Smooth muscle cell (in vitro differentiated cells): ENCODE data around the gene DIAPH2. TPM values are rescaled to one million over a fixed set of nuclear protein-coding genes. Genes with fewer than 3 reads are reported as not detected.

Source experiments
- DNase-seq: peaks from one replicate; lab custom pipeline; 2025; ENCODE audit not compliant: unreplicated experiment; lab: John Stamatoyannopoulos, UW
- H2AFZ ChIP-seq: fragments of 200-600 bp; sonication (generic); 2 replicates; pipeline ENCODE4 v1.6.0; 2016; ENCODE audit warnings: antibody characterized with exemption, low read depth, mild to moderate bottlenecking
- H3F3A ChIP-seq: fragments of 200-600 bp; sonication (generic); 2 replicates; pipeline ENCODE4 v1.6.0; 2017; ENCODE audit warnings: antibody characterized with exemption, low read depth
- H3K27ac ChIP-seq: fragments of 200-600 bp; sonication (generic); 2 replicates; pipeline ENCODE4 v1.5.1; 2016; ENCODE audit warnings: low read depth, mild to moderate bottlenecking
- H3K27me3 ChIP-seq: fragments of 200-600 bp; sonication (generic); 2 replicates; pipeline ENCODE4 v1.6.1; 2016; ENCODE audit warnings: low read depth, mild to moderate bottlenecking
- H3K36me3 ChIP-seq: fragments of 200-600 bp; sonication (generic); 2 replicates; pipeline ENCODE4 v1.5.1; 2016; ENCODE audit warnings: low read depth
- H3K4me1 ChIP-seq: fragments of 200-600 bp; sonication (generic); 2 replicates; pipeline ENCODE4 v1.5.1; 2016; ENCODE audit warnings: low read depth
- H3K4me2 ChIP-seq: fragments of 200-600 bp; sonication (generic); 2 replicates; pipeline ENCODE4 v1.6.0; 2016; ENCODE audit warnings: mild to moderate bottlenecking
- H3K4me3 ChIP-seq: fragments of 200-600 bp; sonication (generic); 2 replicates; pipeline ENCODE4 v1.5.1; 2016; ENCODE audit warnings: mild to moderate bottlenecking
- H3K79me2 ChIP-seq: fragments of 200-600 bp; sonication (generic); 2 replicates; pipeline ENCODE4 v1.6.0; 2016; ENCODE audit warnings: low read depth, mild to moderate bottlenecking
- H3K9ac ChIP-seq: fragments of 200-600 bp; sonication (generic); 2 replicates; pipeline ENCODE4 v1.6.0; 2016; ENCODE audit warnings: low read depth
- H3K9me3 ChIP-seq: fragments of 200-600 bp; sonication (generic); replicated peaks from 2 replicates; pipeline ENCODE4 v1.5.1; 2016; ENCODE audit warnings: low read depth
- H4K20me1 ChIP-seq: fragments of 200-600 bp; sonication (generic); 2 replicates; pipeline ENCODE4 v1.6.0; 2016; ENCODE audit warnings: low read depth
- CTCF ChIP-seq: fragments of 200-600 bp; sonication (generic); IDR thresholded peaks from 2 replicates; pipeline ENCODE4 v1.5.1; 2017; ENCODE audit warnings: borderline replicate concordance, mild to moderate bottlenecking, antibody characterized with exemption; ENCODE audit not compliant: insufficient read depth, poor library complexity, severe bottlenecking
- WGBS: methylation state at CpG from one replicate; pipeline ENCODE4 v1.1.7; 2016; ENCODE audit warnings: low lambda C conversion rate; 5-methylcytosine and 5-hydroxymethylcytosine counted together
- polyA plus RNA-seq: library from polyadenylated mRNA; unstranded; fragments of >200 nt; fragmentation: Nextera tagmentation; extraction: Ambion mirVana; gene quantifications from 2 replicates; pipeline ENCODE4 v1.2.1, GENCODE V29; 2016
- total RNA-seq: library from RNA; depleted of rRNA; stranded (reverse); fragments of >200 nt; gene quantifications from 2 replicates; pipeline ENCODE4 v1.2.3, GENCODE V29; 2014

The DIAPH2 gene
- total and polyA plus RNA-seq, 2 experiments from 2014 or later, result 12.8 to 19.9 TPM

GRCh38 chrX:97564496-97564895 is 879.9 kb downstream of the DIAPH2 start:
- H2AFZ ChIP-seq, result no peak overlapping the region
- H3K4me1 ChIP-seq, result peaks cover 8% of the 10 kb centered on the region
- no peak for DNase-seq
- no peaks in the 10 kb centered on the region for H3K9me3 ChIP-seq
- H4K20me1 ChIP-seq, result no peaks in the 10 kb centered on the region
- no peak for TF ChIP-seq CTCF
- H3K9ac ChIP-seq, result no peak overlapping the region
- no peaks in the 10 kb centered on the region for H3K27me3 ChIP-seq
- H3K36me3 ChIP-seq, result no peaks in the 10 kb centered on the region
- no peaks in the 10 kb centered on the region for H3K79me2 ChIP-seq
- no peak overlapping the region for H3K4me3 ChIP-seq
- H3K27ac ChIP-seq, result no peak overlapping the region
- WGBS, result 71% methylated on average over 2 of the region's 2 CpGs
- H3K4me2 ChIP-seq, result no peak overlapping the region
- no peaks in the 10 kb centered on the region for H3F3A ChIP-seq

- TF ChIP-seq CTCF, result no peak
- no peak overlapping the region for H2AFZ ChIP-seq
- DNase-seq, result no peak
These were observed 902.5 kb downstream of the DIAPH2 start for GRCh38 chrX:97587171-97587570.

DNA sequence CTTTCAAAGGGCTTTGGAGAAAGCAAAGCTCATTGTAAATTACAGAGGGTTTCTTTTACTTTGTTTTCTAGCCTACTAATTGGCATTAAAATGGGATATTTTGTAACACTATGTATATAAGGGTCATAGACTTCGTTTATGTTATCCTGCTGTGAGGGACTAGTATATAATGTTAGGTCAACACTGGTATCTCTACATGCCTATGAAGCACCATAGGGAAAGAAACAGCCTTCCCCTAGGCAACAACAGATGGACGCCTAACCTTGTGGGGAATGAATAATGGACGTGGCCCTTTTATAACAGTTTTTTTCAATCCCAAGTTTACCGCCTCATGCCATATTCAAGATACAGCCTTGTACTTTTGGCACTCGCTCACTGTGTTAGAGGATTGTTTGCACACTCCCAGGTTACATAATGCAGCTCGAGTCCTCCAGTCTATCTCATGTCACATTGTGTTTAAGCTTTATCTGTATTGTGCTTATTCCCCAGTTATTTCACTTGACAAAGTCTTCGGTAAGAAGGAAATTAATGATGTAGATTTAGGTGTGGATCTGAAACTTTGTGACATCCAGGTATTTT is 910.1 kb downstream of the DIAPH2 start:
- no peak for TF ChIP-seq CTCF
- no peaks in the 10 kb centered on the region for H3K27me3 ChIP-seq

More at GRCh38 chrX:97587171-97587570, 902.5 kb downstream of the DIAPH2 start:
- Histone ChIP-seq H3K9me3 (no peaks in the 10 kb centered on the region), H4K20me1 (no peaks in the 10 kb centered on the region), H3K27me3 (no peaks in the 10 kb centered on the region), H3K4me1 (no peaks in the 10 kb centered on the region), H3K79me2 (no peaks in the 10 kb centered on the region), H3K36me3 (no peaks in the 10 kb centered on the region), H3K4me2 (no peak overlapping the region), H3K27ac (peak overlapping the region; percentile 5), H3K4me3 (no peak overlapping the region), H3K9ac (no peak overlapping the region), H3F3A (no peaks in the 10 kb centered on the region)
- 70% methylated on average over 5 of the region's 5 CpGs for WGBS

DNA sequence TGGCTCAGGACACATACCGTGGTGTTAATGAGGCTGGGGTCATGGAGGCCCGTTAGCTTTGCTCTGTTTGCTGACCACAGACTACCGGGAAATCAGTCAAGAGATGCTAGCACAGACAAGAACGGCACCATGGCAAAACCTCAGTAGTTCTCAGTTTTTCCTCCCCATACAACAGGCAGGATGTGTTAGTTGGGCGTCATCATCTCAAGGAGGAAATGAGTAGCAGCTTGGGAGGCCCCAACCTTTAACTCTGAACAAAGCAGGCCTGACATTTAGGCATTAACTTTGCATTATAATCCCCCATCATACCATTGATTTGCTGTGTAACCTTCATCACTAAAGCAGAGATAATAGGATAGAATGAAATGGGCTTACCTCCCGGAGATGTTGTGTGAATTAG is 913.3 kb downstream of the DIAPH2 start:
- no peak overlapping the region for H3K4me3 ChIP-seq
- no peak for TF ChIP-seq CTCF
- WGBS, result 73% methylated on average over 6 of the region's 6 CpGs
- H3K9ac ChIP-seq, result no peak overlapping the region
- no peaks in the 10 kb centered on the region for H3K27me3 ChIP-seq
- no peak for DNase-seq
- no peak overlapping the region for H3K27ac ChIP-seq
- no peaks in the 10 kb centered on the region for H3K9me3 ChIP-seq
- H4K20me1 ChIP-seq, result no peaks in the 10 kb centered on the region
- peaks cover 16% of the 10 kb centered on the region for H3K4me1 ChIP-seq
- H3K4me2 ChIP-seq, result no peak overlapping the region
- no peaks in the 10 kb centered on the region for H3K36me3 ChIP-seq
- no peaks in the 10 kb centered on the region for H3K79me2 ChIP-seq
- H3F3A ChIP-seq, result no peaks in the 10 kb centered on the region
- no peak overlapping the region for H2AFZ ChIP-seq

More for the DNA sequence above, 910.1 kb downstream of the DIAPH2 start:
- Histone ChIP-seq H3K4me2 (no peak overlapping the region), H4K20me1 (no peaks in the 10 kb centered on the region), H3K4me3 (no peak overlapping the region), H3F3A (no peaks in the 10 kb centered on the region), H2AFZ (no peak overlapping the region), H3K79me2 (no peaks in the 10 kb centered on the region), H3K9ac (no peak overlapping the region), H3K27ac (no peak overlapping the region), H3K4me1 (peaks cover 12% of the 10 kb centered on the region), H3K36me3 (no peaks in the 10 kb centered on the region), H3K9me3 (no peaks in the 10 kb centered on the region)
- WGBS, result 87% methylated on average over 7 of the region's 7 CpGs
- DNase-seq, result no peak
